NT2/D1 (cell line): ENCODE measurements around the gene ATOH7.

ENCODE experiments used
- SUZ12 ChIP-seq: IDR thresholded peaks from 2 replicates; pipeline ENCODE4 v1.6.1; 2011; ENCODE audit not compliant: insufficient read length, insufficient read depth; ENCODE audit errors: extremely low read depth
- YY1 ChIP-seq: IDR thresholded peaks from 2 replicates; pipeline ENCODE4 v1.6.1; 2011; ENCODE audit not compliant: insufficient read length, insufficient read depth
- ZNF274 ChIP-seq: IDR thresholded peaks from 2 replicates; pipeline ENCODE4 v1.6.1; 2011; ENCODE audit warnings: mild to moderate bottlenecking, low read depth, low read length

DNA sequence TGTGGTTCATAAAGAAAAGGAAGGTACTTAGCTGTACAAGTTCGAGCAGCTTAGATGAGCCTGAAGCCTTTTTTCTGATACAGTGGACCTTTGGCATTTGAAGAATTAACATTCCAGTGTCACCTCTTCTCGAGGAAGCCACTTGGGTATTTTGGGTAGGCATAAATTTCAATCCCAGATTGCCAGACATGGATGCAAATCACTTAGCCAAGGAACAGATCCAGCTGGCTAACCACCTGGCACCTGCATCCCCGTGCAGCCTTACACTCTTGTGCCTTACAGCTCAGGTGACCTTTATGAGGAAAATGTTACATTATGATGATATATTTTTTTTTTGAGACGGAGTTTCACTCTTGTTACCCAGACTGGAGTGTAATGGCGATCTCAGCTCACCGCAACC lies 16.0 kb upstream of the ATOH7 start:
- no peak for TF ChIP-seq SUZ12
- no peak for TF ChIP-seq ZNF274
- no peak for TF ChIP-seq YY1
